Fibroblast of pulmonary artery (primary cell): ENCODE results near the gene KRT23.

Source experiments
- DNase-seq: peaks from one replicate; pipeline ENCODE4 v3.0.0-alpha.2; 2010; ENCODE audit warnings: low read depth
- H3K4me3 ChIP-seq: replicated peaks from 2 replicates; pipeline ENCODE4 v1.5.1; 2011; ENCODE audit warnings: low read depth, mild to moderate bottlenecking, control low read depth, low read length, moderate library complexity
- TF ChIP-seq, protein P1 (sequence below): IDR thresholded peaks from 2 replicates; pipeline ENCODE4 v1.5.1; 2011; ENCODE audit warnings: mild to moderate bottlenecking, control low read depth, low read length, inconsistent platforms; ENCODE audit errors: missing control alignments

Gene KRT23

DNA sequence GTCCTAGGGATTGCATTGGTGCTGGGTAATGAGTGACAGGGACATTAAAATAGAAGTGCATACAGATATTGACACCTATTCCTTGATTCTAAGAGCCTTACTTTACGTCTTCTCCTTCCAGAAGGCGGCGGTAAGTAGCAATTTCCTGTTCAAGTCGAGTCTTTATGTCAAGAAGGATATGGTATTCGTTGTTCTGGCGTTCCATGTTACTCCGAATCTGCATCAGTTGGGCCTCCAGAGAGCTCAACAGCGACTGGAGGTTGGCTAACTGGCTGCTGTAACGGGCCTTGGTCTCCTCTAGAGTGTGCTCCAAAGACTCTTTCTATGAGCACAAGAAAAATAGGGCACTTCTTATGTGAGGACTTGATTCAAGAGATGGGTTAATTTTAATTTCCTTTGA, 59.4 kb downstream of the KRT23 start:
- TF ChIP-seq, protein P1, sequence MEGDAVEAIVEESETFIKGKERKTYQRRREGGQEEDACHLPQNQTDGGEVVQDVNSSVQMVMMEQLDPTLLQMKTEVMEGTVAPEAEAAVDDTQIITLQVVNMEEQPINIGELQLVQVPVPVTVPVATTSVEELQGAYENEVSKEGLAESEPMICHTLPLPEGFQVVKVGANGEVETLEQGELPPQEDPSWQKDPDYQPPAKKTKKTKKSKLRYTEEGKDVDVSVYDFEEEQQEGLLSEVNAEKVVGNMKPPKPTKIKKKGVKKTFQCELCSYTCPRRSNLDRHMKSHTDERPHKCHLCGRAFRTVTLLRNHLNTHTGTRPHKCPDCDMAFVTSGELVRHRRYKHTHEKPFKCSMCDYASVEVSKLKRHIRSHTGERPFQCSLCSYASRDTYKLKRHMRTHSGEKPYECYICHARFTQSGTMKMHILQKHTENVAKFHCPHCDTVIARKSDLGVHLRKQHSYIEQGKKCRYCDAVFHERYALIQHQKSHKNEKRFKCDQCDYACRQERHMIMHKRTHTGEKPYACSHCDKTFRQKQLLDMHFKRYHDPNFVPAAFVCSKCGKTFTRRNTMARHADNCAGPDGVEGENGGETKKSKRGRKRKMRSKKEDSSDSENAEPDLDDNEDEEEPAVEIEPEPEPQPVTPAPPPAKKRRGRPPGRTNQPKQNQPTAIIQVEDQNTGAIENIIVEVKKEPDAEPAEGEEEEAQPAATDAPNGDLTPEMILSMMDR = no peak
- H3K4me3 ChIP-seq = no peak overlapping the region
- DNase-seq = no peak

DNA sequence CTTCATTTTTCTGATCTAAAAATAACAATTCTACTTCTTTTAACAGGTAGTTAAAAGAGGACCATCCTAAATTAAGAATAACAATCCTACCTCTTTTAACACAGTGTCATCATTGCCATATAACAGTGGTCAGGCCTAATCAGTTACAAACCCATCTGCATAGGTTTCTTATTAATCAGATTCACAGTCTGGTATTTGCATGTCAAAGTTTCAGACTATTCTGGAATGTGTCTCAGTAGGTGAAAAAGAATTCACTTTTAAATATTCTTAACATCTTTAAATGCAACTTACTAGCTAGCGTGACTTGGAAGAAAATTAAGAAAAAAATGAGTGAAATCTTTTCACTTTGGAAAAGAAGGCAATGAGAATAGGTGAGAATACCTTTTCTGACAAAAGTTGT, 63.6 kb downstream of the KRT23 start:
- H3K4me3 ChIP-seq = no peak overlapping the region
- DNase-seq = no peak
- TF ChIP-seq, protein P1 = no peak

DNA sequence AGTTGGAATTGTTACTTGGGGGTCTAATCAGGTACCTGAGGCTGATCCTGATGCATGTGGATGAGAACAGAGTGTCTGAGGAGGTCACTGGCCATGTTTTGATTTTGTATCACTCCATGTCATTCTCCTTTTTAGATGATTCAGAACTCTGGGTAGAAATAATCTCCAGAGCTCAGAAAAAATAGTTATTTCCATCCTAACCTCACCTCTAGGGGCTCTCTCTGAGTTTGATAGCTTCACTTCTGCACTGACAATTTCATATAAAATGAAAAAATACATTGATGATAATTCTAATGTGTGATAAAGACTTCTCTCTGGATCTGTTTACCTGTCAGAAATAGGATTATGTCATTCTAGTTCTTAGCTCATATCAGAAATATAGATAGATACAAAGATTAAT, 64.2 kb downstream of the KRT23 start:
- no peak overlapping the region for H3K4me3 ChIP-seq
- no peak for DNase-seq
- TF ChIP-seq, protein P1 = no peak
